Left lung (tissue), 10 donors: ENCODE results near the gene CPED1. TPM values are rescaled to one million over a fixed set of nuclear protein-coding genes. Genes with fewer than 3 reads are reported as not detected.

Experiments used
- ATAC-seq: fragments of 200-7000 bp; cut with Tn5 transposase; one replicate; pipeline ENCODE4 v1.9.1; 2020; ENCODE audit warnings: moderate library complexity
- DNase-seq, 4 donors: peaks; one replicate each; pipeline ENCODE4 v3.0.0-alpha.2; 2013 to 2020
- H3K27ac ChIP-seq, 2 donors: fragments of 200-600 bp; sonication (generic) in 1 of 2; one replicate each; pipeline versions ENCODE4 v1.5.0 to v1.8.0; 2020 to 2021
- H3K27me3 ChIP-seq, 2 donors: fragments of 200-600 bp; sonication (generic) in 1 of 2; one replicate each; pipeline versions ENCODE4 v1.5.0 to v1.8.0; 2020 to 2021
- H3K36me3 ChIP-seq, 2 donors: fragments of 200-600 bp; sonication (generic) in 1 of 2; one replicate each; pipeline versions ENCODE4 v1.5.0 to v1.8.0; 2020 to 2021
- H3K4me1 ChIP-seq, 2 donors: fragments of 200-600 bp; one replicate each; pipeline ENCODE4 v1.8.0; 2021
- H3K4me3 ChIP-seq, 2 donors: fragments of 200-600 bp; sonication (generic) in 1 of 2; one replicate each; pipeline versions ENCODE4 v1.5.0 to v1.8.0; 2020 to 2021; ENCODE audit warnings: mild to moderate bottlenecking in 1 of 2
- H3K9me3 ChIP-seq, 2 donors: fragments of 200-600 bp; sonication (generic) in 1 of 2; one replicate each; pipeline versions ENCODE4 v1.5.0 to v1.8.0; 2020 to 2021
- intact Hi-C, 2 donors: fragments of 100-400 bp; cut with DNase I; formaldehyde crosslinking; loops; one replicate each; pipeline versions ENCODE4 v1.11.2 to v1.14.2; 2022
- polyA plus RNA-seq, 6 donors: library from polyadenylated mRNA; unstranded; fragments of 120-200 nt; gene quantifications; one replicate each; pipeline ENCODE4 v1.2.1, GENCODE V29; 2013; ENCODE audit not compliant: insufficient read length in 6 of 6
- total RNA-seq, 2 donors: library from RNA; stranded (reverse); fragmentation: NEBNext Ultra II Directional; extraction: Animal tissue kit (Norgen Biotek cat#: 25700); gene quantifications; one replicate each; pipeline ENCODE4 v1.2.1, GENCODE V29; 2021
- TF ChIP-seq, protein P1 (sequence below), 2 donors: fragments of 200-600 bp; sonication (generic) in 1 of 2; IDR thresholded peaks; one replicate each; pipeline versions ENCODE4 v1.5.0 to v1.8.0; 2021; ENCODE audit warnings: antibody characterized with exemption in 2 of 2
- donor health status: DM: no; HTN: yes; CAD: no.
- donor health status: DM: no; HTN: no; CAD: no.

The CPED1 gene
- total and polyA plus RNA-seq, 8 donors, result 8.8 to 29.6 (median 22.8) TPM

DNA sequence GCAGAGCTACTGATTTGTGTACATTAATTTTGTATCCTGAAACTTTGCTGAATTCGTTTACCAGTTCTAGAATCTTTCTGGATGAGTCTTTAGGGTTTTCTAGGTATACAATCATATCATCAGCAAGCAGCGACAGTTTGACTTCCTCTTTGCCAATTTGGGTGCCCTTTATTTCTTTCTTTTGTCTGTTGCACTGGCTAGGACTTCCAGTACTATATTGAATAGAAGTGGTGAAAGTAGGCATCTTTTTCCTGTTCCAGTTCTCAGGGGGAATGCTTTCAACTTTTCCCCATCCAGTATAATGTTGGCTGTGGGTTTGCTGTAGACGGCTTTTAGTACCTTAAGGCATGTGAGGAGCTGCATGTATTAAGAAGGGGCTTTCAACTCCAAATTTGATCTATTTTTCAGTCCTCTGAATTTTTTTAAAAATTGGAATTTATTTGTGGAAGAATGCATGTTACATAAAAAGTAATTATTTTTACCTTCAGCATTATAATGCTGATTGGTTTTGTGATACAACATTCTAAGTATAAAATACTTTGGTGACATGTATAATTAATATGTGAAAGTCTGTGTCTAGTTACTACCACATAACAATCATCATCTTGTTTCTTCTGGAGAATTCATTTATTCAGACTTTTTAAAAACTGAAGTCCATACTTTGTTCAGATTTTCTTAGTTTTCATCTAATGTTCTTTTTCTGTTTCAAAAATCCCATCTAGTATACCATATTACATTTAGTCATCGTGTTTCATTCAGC is 49.6 kb downstream of the CPED1 start:
- no peak overlapping the region for H3K27ac ChIP-seq
- ATAC-seq, result no peak

DNA sequence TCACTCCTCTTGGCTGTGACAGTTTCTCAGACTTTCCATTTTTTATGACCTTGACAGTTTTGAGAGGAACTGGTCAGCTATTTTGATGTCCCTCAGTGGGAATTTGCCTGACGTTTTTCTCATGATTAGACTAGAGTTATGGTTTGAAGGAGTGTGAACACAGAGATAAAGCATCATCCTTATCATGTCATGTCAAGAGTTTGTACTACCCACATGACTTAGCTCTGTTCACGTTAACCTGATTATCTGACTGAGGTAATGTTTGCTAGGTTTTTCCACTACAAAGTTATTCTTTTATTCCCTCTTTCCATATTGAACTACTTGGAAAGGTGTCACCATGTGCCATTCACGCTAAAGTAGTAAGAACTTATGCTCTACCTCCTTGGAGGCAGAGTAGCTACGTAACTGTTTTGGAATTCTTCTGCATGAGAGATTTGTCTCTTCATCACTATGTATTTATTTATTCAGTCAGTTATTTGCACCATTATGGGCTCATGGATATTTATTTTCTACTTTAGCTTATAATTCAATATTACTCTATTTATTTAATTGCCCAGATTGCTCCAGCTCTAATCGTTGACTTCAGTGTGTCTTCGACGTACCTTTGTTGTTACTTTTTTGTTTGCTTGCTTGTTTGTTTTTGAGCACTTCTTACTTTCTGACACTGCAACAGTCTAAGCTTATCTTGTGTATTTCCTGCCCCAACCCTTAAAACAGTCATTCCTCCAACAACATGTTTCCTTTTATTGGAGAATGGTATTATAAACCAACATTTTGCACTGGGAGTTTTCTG is 50.4 kb downstream of the CPED1 start:
- H3K27me3 ChIP-seq, result no peaks in the 10 kb centered on the region
- H3K9me3 ChIP-seq, result no peaks in the 10 kb centered on the region
- H3K4me3 ChIP-seq, result no peak overlapping the region
- TF ChIP-seq, protein P1, sequence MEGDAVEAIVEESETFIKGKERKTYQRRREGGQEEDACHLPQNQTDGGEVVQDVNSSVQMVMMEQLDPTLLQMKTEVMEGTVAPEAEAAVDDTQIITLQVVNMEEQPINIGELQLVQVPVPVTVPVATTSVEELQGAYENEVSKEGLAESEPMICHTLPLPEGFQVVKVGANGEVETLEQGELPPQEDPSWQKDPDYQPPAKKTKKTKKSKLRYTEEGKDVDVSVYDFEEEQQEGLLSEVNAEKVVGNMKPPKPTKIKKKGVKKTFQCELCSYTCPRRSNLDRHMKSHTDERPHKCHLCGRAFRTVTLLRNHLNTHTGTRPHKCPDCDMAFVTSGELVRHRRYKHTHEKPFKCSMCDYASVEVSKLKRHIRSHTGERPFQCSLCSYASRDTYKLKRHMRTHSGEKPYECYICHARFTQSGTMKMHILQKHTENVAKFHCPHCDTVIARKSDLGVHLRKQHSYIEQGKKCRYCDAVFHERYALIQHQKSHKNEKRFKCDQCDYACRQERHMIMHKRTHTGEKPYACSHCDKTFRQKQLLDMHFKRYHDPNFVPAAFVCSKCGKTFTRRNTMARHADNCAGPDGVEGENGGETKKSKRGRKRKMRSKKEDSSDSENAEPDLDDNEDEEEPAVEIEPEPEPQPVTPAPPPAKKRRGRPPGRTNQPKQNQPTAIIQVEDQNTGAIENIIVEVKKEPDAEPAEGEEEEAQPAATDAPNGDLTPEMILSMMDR (IDR thresholded peaks at IDR 0.05), result no peak
- ATAC-seq (no peak), DNase-seq (no peak)
- intact Hi-C loops, result no loop called here
- H3K27ac ChIP-seq, result no peak overlapping the region
- peaks cover 0 to 3% of the 10 kb centered on the region in 2 donors for H3K4me1 ChIP-seq
- no peaks in the 10 kb centered on the region for H3K36me3 ChIP-seq

More for the DNA sequence above, 49.6 kb downstream of the CPED1 start:
- Histone ChIP-seq H3K4me3 (no peak overlapping the region), H3K4me1 (peaks cover 0 to 3% of the 10 kb centered on the region in 2 donors), H3K9me3 (no peaks in the 10 kb centered on the region), H3K27me3 (no peaks in the 10 kb centered on the region), H3K36me3 (no peaks in the 10 kb centered on the region)
- no peak for DNase-seq
- intact Hi-C loops, result no loop called here
- TF ChIP-seq, protein P1 (IDR thresholded peaks at IDR 0.05), result no peak

GRCh38 chr7:121039510-121039822 is 51.0 kb downstream of the CPED1 start:
- Histone ChIP-seq H3K27me3 (no peaks in the 10 kb centered on the region), H3K36me3 (no peaks in the 10 kb centered on the region), H3K4me3 (no peak overlapping the region), H3K4me1 (peaks cover 0 to 3% of the 10 kb centered on the region in 2 donors), H3K9me3 (no peaks in the 10 kb centered on the region), H3K27ac (no peak overlapping the region)
- ATAC-seq (no peak), DNase-seq (no peak)
- TF ChIP-seq, protein P1 (IDR thresholded peaks at IDR 0.05), result no peak
- intact Hi-C loops, result no loop called here

GRCh38 chr7:121039994-121040393 is 51.5 kb downstream of the CPED1 start:
- intact Hi-C loops, result no loop called here
- Histone ChIP-seq H3K9me3 (no peaks in the 10 kb centered on the region), H3K4me3 (no peak overlapping the region), H3K27ac (no peak overlapping the region), H3K36me3 (no peaks in the 10 kb centered on the region), H3K27me3 (no peaks in the 10 kb centered on the region), H3K4me1 (peaks cover 0 to 3% of the 10 kb centered on the region in 2 donors)
- TF ChIP-seq, protein P1 (IDR thresholded peaks at IDR 0.05), result no peak
- DNase-seq, result no peak
- no peak for ATAC-seq

DNA sequence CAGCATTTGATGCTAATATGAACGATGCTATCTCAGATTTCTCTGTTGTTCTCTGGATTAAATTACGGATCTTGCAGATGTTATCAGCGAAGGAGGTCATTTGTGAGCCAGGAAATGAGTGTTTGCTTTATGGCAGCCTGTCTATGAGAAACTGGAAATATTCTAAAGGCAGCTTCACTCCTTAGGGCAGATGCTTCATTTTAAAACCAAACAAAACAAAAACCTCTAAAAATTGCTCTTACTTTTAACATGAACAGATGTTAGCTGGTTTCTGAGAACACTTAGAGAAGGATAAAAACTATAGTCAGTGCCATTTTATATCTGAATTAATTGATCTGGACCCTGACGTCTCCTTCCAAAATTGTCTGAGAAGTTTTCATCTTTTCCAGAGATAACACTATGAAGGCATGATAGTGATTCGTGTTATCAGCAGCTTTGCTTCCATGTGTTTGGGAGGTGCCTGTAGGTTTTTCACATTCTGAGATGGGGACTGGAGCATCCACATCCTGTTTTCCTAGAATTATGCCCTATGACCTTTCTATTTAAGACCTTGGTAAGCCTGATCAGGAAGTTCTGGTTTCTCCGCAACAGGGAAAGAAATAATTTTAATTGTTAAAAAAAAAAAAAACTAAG is 53.1 kb downstream of the CPED1 start:
- intact Hi-C loops, result no loop called here
- Histone ChIP-seq H3K9me3 (no peaks in the 10 kb centered on the region), H3K27ac (no peak overlapping the region), H3K36me3 (no peaks in the 10 kb centered on the region), H3K4me1 (peaks cover 0 to 3% of the 10 kb centered on the region in 2 donors), H3K4me3 (no peak overlapping the region), H3K27me3 (no peaks in the 10 kb centered on the region)
- ATAC-seq, result no peak
- DNase-seq, result no peak
- TF ChIP-seq, protein P1 (IDR thresholded peaks at IDR 0.05), result no peak
